DMS53 treated with DMSO at 0.1 percent for 48 hours (cell line): ENCODE results near the gene KCNJ4.

Experiments
- DNase-seq: peaks from one replicate; lab custom pipeline; 2025; ENCODE audit not compliant: unreplicated experiment; lab: John Stamatoyannopoulos, UW

Gene KCNJ4

GRCh38 chr22:38455076-38455529, at the start of gene KCNJ4:
KCNJ4 (minus strand) TSS chr22:38455199; CDS start chr22:38428132, 27,067 bp downstream.
- DNase-seq = no peak

- no peak for DNase-seq
Measured at GRCh38 chr22:38503021-38503420, 48.0 kb upstream of the KCNJ4 start.

- DNase-seq = no peak
Measured at GRCh38 chr22:38501797-38502672, 47.0 kb upstream of the KCNJ4 start.

GRCh38 chr22:38497869-38498268, 42.9 kb upstream of the KCNJ4 start:
- no peak for DNase-seq

GRCh38 chr22:38494939-38495338, 39.9 kb upstream of the KCNJ4 start:
- no peak for DNase-seq

GRCh38 chr22:38494498-38494897, 39.5 kb upstream of the KCNJ4 start:
- no peak for DNase-seq

- no peak for DNase-seq
Measured at GRCh38 chr22:38491707-38492348, 36.8 kb upstream of the KCNJ4 start.

GRCh38 chr22:38490915-38491314, 35.9 kb upstream of the KCNJ4 start:
- DNase-seq = no peak

- DNase-seq = no peak
Measured at GRCh38 chr22:38490475-38490874, 35.5 kb upstream of the KCNJ4 start.

- DNase-seq = no peak
Measured at GRCh38 chr22:38489561-38490145, 34.7 kb upstream of the KCNJ4 start.

- no peak for DNase-seq
Measured at GRCh38 chr22:38489142-38489541, 34.1 kb upstream of the KCNJ4 start.

- no peak for DNase-seq
Measured at GRCh38 chr22:38487946-38488345, 32.9 kb upstream of the KCNJ4 start.

- no peak for DNase-seq
Measured at GRCh38 chr22:38485783-38486182, 30.8 kb upstream of the KCNJ4 start.

GRCh38 chr22:38484244-38484643, 29.2 kb upstream of the KCNJ4 start:
- DNase-seq = no peak

GRCh38 chr22:38482662-38483308, 27.8 kb upstream of the KCNJ4 start:
- no peak for DNase-seq

- DNase-seq = no peak
Measured at GRCh38 chr22:38481871-38482332, 26.9 kb upstream of the KCNJ4 start.

GRCh38 chr22:38481162-38481870, 26.3 kb upstream of the KCNJ4 start:
- DNase-seq = no peak

- DNase-seq = no peak
Measured at GRCh38 chr22:38479096-38479837, 24.3 kb upstream of the KCNJ4 start.

GRCh38 chr22:38477585-38477984, 22.6 kb upstream of the KCNJ4 start:
- DNase-seq = no peak

- no peak for DNase-seq
Measured at GRCh38 chr22:38474003-38474607, 19.1 kb upstream of the KCNJ4 start.
